ENCODE results near the gene UMODL1.
A peak's percentile ranks its signal among the peaks of the same experiment; 100 is the strongest.
"Not testable (repeated sequence)": the region's sequence is repeated elsewhere in the genome, so short reads cannot be mapped to it uniquely, and the experiment has no call there.

UMODL1 gene

GRCh38 chr21:42115136-42115683 lies 44.1 kb downstream of the UMODL1 start:
- no peak for DNase-seq (ENCODE audit: low read depth)

GRCh38 chr21:42116551-42116950 lies 45.4 kb downstream of the UMODL1 start:
- DNase-seq (ENCODE audit: low read depth): not testable (repeated sequence)

GRCh38 chr21:42117229-42117966 lies 46.3 kb downstream of the UMODL1 start:
- peak; percentile 51 for DNase-seq (ENCODE audit: low read depth)

- no peak for DNase-seq (ENCODE audit: low read depth)
These were observed 47.1 kb downstream of the UMODL1 start for GRCh38 chr21:42117967-42118780.

GRCh38 chr21:42118901-42119300 lies 47.8 kb downstream of the UMODL1 start:
- no peak for DNase-seq (ENCODE audit: low read depth)

GRCh38 chr21:42120101-42120902 lies 49.2 kb downstream of the UMODL1 start:
- no peak for DNase-seq (ENCODE audit: low read depth)

GRCh38 chr21:42120903-42121535 lies 49.9 kb downstream of the UMODL1 start:
- no peak for DNase-seq (ENCODE audit: low read depth)

- no peak for DNase-seq (ENCODE audit: low read depth)
These were observed 50.7 kb downstream of the UMODL1 start for GRCh38 chr21:42121794-42122193.

- no peak for DNase-seq (ENCODE audit: low read depth)
These were observed 51.3 kb downstream of the UMODL1 start for GRCh38 chr21:42122398-42122797.

- no peak for DNase-seq (ENCODE audit: low read depth)
These were observed 51.7 kb downstream of the UMODL1 start for GRCh38 chr21:42122808-42123207.

GRCh38 chr21:42123219-42123908 lies 52.2 kb downstream of the UMODL1 start:
- DNase-seq (ENCODE audit: low read depth): no peak

GRCh38 chr21:42124081-42124480 lies 53.0 kb downstream of the UMODL1 start:
- no peak for DNase-seq (ENCODE audit: low read depth)

- DNase-seq (ENCODE audit: low read depth): no peak
These were observed 53.9 kb downstream of the UMODL1 start for GRCh38 chr21:42124826-42125570.

- DNase-seq (ENCODE audit: low read depth): no peak
These were observed 54.7 kb downstream of the UMODL1 start for GRCh38 chr21:42125571-42126544.

- DNase-seq (ENCODE audit: low read depth): no peak
These were observed 56.3 kb downstream of the UMODL1 start for GRCh38 chr21:42127164-42128150.

- no peak for DNase-seq (ENCODE audit: low read depth)
These were observed 58.5 kb downstream of the UMODL1 start for GRCh38 chr21:42129300-42130266.

- DNase-seq (ENCODE audit: low read depth): no peak
These were observed 59.3 kb downstream of the UMODL1 start for GRCh38 chr21:42130441-42130840.
